RKO (cell line): ENCODE data around the gene NRXN3.

Experiments
- DNase-seq: peaks from one replicate; pipeline ENCODE4 v3.0.0-alpha.2; 2016; ENCODE audit warnings: low spot score

Gene NRXN3

GRCh38 chr14:78581229-78581628 lies 411.1 kb downstream of the NRXN3 start:
- DNase-seq, result no peak

DNA sequence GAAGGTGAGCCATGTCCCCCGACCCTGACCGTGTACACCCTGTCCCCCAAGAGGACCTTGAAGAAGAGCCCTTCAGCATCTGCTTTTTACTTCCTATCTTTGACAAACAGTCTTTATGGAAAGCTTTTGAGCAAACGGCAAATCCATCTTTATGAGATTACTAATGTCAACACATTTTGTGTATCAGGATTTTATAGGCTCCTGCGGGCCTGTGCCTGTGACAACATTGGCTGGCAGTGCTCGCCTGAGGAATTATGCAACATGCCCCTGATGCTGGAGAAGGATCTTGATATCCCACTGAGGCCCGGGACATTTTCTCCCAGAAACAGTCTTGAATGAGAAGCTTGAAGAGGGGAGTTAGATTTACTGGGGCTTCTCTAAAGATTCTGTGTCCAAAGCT lies 416.5 kb downstream of the NRXN3 start:
- DNase-seq, result no peak

DNA sequence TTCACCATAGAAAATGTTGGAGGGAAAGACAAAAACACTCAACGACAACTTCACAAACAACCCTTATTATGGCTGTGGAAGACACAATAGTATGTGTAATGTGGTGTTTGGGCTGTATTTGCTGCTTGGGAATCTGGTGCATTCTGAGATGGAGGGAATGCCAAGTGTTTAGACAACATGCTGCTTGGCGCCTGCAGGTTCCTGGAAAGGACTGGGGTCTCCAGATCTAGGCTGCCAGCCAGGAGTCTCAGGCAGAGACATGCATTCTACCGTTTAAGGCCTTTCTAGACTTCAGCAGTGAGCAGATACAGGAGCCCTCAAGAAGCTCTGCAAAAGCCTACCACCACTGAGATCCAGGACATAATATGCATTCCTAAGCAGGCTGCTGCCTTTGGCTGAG lies 418.7 kb downstream of the NRXN3 start:
- no peak for DNase-seq

DNA sequence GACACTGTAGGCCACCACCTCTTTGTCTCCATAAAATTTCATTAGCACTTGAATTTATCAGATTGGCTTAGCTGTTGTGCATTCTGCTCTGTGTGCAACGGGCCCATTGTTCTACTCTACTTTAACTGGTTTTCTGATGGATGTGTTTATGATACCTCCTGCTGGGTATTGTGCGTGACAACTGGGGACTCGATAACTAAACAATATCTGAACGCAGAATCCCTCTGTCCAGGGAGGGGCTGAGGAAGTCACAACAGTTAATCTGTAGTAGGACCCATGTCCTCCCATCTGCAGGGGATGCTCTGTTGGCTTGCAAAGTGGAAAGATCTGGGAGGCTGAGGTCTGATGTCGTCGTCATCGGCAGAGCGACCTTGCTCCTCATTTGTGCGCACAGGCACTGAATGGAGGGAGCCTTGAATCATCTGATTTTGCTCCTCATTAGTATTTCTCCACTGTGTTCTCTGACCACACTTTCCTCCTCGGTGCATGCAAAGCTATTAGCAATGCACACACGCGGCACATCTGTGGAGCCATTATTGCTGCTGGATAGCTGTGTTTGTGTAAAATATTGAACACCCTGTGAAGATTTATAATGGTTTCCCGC lies 422.5 kb downstream of the NRXN3 start:
- DNase-seq, result no peak

GRCh38 chr14:78593949-78594348 lies 423.8 kb downstream of the NRXN3 start:
- DNase-seq, result no peak

DNA sequence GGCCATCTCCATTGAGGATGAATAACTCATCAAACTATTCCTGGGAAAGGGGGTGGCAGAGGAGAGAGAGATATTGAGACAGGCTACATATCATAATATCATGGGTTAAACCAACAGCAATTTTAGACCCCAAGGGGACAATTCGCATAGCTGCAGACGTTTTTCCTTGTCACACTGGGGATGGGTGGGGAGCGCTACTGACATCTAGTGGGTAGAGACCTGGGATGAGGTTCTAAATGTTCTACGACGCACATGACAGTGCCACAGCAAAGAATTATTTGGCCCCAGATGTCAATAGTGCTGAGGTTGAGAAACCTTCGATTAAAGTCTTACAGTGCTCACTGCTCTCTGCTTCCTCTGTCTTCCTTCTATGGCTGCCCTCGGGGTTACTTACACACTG lies 425.6 kb downstream of the NRXN3 start:
- no peak for DNase-seq

DNA sequence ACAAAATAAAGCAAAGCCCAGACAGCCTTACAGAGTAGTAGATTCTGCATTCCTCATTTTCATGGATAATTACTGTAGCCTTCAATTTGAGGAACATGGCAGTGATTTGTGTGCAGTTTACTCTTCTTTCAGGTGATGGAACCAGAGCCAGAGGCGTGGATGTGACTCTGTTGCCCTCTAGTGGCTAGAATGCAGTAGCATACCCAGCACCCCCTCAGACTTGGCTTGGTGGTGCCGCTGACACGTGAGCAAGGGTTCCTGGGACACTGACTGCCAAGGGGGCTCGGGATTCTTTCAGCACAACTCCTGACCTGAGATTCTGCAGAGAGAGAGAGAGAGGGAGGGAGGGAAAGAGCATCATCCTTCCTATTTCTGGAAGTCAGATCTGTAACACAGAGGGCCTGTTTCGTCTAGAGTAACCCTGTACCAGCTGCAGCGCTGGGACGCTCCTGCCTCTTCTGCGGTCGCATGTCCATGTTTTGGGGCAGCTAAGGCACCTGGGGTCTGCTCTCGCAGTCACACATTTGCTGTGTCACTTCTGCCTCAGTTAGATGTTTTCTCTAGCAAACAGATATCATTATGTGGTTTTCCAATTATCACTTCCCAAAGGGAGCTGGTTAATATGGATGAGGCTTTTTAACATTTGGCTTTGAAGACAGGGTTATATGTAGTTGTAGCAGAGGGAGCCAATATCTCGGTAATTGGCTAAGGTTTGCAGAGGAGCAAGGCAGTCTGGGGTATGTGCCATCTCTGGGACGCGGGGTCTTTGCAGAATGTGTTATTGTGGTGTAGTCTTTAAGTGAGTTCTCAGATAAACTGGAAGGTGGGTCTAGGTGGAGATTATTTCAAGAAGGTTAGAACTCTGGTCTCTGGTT lies 428.1 kb downstream of the NRXN3 start:
- peak; percentile 59 for DNase-seq

DNA sequence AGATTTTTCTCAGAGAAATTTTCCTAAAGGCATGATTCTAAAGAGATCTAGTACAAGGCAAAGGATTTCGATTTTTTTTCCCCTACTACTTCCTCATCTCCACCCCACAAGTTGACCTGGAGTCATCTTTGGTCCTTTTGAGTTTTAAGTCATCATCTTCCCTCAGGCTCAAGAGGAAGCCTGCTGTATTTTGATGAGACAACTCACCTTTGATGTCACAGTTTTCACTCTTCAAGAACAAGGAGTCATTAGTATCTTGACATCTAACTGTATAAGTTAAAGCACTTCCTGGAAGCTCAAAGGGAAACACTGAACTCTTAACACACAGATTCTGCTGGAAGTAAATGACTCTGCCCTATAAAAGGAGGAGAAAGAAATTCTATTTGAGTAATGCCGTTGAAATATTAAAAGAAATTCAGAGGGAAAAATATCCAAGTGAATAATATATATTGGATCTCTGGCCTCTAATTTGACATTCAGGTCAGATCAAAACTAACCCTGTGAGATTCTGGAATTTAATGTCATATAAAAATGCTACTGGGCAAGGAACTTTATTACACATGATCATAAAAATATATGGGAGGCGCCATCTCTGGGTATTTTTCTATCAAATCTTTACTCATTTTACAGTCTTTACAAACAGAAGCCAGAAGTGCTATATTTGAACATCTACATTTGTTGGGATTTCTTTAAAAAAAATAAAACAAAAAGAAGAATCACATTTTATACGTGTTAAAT lies 435.0 kb downstream of the NRXN3 start:
- no peak for DNase-seq

DNA sequence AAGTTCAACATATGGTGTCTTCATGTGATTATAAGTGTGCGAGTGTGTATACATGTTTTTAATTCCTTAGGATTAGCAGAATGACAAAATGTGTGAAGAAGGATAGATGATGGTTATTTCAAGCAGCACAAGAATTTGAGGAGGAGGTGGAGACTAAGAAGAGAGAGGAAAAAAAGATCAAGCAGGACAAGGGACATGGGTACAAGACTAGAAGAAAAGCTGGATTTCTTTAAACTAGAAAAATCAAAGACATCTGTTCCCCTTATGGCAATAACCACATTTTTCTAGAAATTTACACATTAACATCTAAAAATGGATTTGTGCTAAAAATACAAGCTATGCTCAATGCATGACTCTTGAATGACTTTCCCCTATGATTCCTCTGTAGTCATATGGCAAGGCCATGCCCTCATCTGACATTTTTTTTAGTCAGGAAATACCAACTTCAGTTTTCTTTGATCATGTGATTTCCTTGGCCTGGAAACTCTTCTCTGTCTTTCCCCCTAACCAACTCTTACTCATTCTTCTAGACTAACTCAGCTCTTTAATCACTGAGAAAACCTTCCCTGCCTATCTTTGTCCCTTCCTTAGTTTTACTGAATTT lies 435.8 kb downstream of the NRXN3 start:
- peak; percentile 65 for DNase-seq

DNA sequence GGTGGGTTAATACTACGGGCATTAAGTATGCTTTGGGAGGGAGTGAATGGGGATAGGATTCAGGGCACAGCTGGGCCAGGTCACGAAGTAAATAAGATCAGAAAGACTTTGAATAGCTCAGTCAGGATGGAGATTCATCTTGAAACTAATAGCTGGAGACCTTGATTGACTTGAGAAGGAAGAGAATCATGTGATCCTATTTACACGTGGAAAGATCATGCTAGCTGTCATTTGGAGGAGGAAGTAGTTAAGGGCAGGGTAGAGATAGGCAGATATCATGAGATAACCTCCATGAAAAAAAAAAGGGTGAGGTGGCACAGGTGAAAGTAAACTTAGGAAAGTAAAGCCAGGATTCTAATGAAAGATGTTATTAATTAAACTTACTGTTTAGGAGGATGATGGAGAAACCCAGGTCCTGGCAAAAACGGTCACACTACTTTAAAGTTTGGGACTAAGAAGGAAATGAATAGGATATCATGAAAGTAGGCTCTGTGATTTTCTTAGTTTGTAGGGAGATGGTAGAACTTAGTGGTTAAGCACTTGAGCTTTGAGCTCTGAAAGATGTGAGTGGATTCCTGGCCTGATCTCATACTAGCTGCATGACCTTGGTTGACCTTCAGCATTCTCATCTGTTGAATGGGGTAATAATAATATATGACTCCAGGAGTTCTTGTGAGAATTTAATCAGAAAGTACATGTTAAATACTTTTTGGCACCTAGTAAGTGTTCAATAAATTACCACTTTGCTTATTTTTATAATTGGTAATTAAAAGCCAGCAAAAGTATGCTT lies 439.0 kb downstream of the NRXN3 start:
- DNase-seq, result no peak

GRCh38 chr14:78610994-78611393 lies 440.8 kb downstream of the NRXN3 start:
- DNase-seq, result no peak

- no peak for DNase-seq
Observed at GRCh38 chr14:78611796-78612571, 441.8 kb downstream of the NRXN3 start.

DNA sequence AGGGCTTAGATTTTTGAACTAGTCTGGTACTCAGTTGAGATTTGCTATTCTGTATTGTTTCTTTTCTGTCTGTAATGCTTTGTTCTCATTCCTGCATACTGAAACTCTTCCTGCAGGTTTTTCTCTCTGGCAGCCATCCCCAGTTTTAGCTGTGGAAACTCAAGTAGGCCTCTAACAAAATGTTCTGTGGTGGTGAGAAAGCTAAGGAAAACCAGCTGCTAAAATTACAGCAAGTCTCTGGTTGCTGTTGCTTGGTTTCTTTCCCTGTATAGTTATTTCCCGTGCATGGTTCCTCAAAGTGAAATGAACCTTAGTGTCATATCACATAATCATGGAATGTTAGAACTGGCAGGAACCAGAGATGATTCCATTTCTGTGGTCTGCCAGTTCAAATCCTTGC lies 442.5 kb downstream of the NRXN3 start:
- no peak for DNase-seq

- DNase-seq, result no peak
Observed at GRCh38 chr14:78614593-78614992, 444.4 kb downstream of the NRXN3 start.

DNA sequence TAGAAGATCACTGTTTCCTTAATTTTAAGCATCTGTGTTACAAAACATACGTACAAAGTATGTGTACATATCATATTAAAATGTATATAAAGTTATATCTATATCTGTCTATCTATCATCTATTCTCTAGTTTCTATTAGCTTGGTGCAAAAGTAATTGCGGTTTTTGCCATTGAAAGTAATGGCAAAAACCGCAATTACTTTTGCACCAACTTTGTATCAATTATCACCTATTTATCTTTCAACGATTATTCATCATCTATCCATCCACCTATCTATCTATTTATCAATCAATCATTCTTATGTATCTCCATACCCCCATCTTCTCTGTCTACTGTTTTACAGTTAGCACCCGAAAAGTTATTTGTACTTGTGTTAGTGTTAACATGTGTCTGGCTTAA lies 447.6 kb downstream of the NRXN3 start:
- DNase-seq, result no peak

- no peak for DNase-seq
Observed at GRCh38 chr14:78618368-78618767, 448.2 kb downstream of the NRXN3 start.

GRCh38 chr14:78627114-78627513 lies 456.9 kb downstream of the NRXN3 start:
- DNase-seq, result no peak

DNA sequence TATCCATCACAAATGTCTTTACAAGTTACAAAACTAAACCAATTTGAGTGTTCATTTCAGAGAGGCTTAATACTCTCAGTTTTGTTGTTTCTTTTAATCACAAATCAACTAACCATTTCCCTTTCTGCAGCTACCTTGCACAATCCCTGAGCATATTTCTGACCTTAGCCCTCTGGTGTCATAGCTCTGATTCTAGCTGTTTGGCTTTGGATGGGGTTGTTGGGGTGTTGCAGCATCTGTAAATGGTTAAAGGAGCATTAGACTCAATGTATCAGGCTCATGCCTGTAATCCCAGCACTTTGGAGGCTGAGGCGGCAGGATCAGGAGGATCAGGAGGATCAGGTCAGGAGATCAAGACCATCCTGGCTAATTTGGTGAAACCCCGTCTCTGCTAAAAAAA lies 461.4 kb downstream of the NRXN3 start:
- no peak for DNase-seq

DNA sequence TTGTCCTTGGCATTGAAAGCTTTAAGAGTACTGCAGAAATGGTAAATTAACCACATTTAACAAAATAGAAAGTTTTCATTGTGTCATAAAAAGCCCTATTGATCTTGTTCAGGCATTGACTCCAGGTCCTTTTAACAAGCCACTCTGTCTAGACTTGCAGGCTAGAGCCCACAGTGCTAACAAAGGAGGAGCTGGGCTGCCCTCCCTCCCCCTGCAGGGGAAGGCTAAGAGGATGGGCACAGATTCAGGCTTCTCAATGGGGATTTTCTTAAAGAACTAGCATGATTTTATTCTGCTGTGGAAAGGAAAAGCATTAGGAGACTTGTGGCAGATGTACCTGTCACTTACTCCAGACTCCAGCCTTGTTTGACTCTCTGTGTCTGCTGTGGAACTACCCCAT lies 463.6 kb downstream of the NRXN3 start:
- DNase-seq, result no peak

GRCh38 chr14:78637489-78637888 lies 467.3 kb downstream of the NRXN3 start:
- DNase-seq, result no peak

DNA sequence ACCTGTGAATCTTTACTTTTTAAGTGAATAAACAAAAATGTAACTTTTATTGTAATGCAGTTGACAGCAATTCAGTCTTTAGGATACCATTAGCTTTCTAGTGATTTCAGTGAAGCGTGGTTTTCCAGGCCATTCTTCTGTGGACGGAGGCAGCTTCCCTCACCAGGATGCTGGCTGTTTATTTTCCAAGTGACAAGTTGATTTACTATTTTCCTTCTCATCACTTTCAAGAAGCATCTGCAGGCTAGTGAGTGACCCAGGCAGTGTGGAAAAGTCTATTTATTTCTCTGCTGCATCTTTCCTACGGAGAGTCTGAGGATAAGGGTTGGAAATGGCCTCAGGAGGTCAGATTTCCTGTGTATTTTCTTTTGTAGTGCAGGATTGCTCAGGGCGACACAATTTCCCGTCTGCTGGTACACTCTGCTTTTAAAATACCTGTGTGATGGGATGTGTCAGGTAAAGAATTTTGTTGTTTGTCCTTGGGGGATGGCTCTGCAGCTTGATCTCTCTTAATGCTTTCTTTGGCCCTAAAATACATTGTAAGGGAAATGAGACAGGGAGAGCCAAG lies 467.8 kb downstream of the NRXN3 start:
- DNase-seq, result no peak
